ENCODE data around the gene CDRT15. TPM values are rescaled to one million over a fixed set of nuclear protein-coding genes. Genes with fewer than 3 reads are reported as not detected.

The CDRT15 gene
- total and polyA plus RNA-seq, 2 donors, result 0.09 TPM; not detected in 1

DNA sequence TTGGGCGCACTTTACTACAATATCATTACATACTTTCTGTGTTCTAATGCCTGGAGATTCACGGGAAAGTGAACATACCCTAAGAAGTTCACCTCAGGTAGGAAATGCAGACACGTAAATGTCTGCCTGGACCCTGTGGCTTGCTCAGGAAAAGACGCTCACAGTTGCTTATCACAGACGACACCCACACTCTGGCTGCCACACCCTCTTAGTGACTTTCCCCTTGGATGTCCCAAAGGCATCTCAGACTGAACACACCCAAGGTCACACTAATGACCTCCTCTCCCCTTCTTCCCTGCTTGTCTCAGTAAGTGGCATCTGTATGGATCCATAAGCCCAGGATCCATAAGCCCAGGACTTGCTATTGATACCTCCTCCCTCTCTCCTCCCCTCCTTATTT lies 32.6 kb downstream of the CDRT15 start:
- Histone ChIP-seq H3K9me3 (ENCODE audit: control insufficient read depth in 2 of 2, insufficient read depth in 1 of 2, low read length in 1 of 2) (no peaks in the 10 kb centered on the region), H3K27ac (ENCODE audit: low read depth in 1 of 2, low read length in 1 of 2) (no peak overlapping the region), H3K27me3 (ENCODE audit: control insufficient read depth in 2 of 2, insufficient read depth in 1 of 2, low read length in 1 of 2) (no peaks in the 10 kb centered on the region), H3K4me1 (ENCODE audit: control insufficient read depth in 2 of 2, insufficient read depth in 2 of 2, low read length in 2 of 2) (peaks cover 16 to 53% of the 10 kb centered on the region in 2 donors), H3K4me3 (ENCODE audit: low read length in 2 of 2) (no peak overlapping the region), H3K36me3 (ENCODE audit: control insufficient read depth in 2 of 2, insufficient read depth in 2 of 2, low read length in 1 of 2) (peaks cover 0 to 19% of the 10 kb centered on the region in 2 donors)
- WGBS, result 86% methylated on average over 5 of the region's 5 CpGs
- no peak for DNase-seq (ENCODE audit: low read depth in 6 of 9, low spot score in 9 of 9)

DNA sequence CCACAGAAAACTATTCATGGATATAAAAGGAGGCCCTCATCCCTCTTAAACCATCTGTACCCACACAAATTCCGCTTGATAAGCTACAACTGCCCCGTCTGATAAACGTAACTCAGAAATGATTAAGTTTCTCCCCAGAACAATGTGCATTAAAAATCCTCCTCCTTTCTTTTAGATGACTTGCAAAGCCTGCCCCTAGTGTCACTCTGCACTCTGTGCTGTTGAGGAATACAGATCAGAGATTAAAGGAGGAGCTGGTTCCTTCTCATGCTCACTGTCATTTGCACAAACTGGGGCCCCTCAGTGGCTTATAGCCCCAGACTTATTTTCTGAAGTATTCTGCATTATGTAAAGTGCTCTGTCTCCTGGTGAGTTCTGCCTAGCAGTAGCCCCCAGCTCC lies 33.3 kb downstream of the CDRT15 start:
- peaks cover 16 to 55% of the 10 kb centered on the region in 2 donors for H3K4me1 ChIP-seq (ENCODE audit: control insufficient read depth in 2 of 2, insufficient read depth in 2 of 2, low read length in 2 of 2)
- H3K36me3 ChIP-seq (ENCODE audit: control insufficient read depth in 2 of 2, insufficient read depth in 2 of 2, low read length in 1 of 2), result peaks cover 0 to 19% of the 10 kb centered on the region in 2 donors
- H3K9me3 ChIP-seq (ENCODE audit: control insufficient read depth in 2 of 2, insufficient read depth in 1 of 2, low read length in 1 of 2), result no peaks in the 10 kb centered on the region
- H3K27me3 ChIP-seq (ENCODE audit: control insufficient read depth in 2 of 2, insufficient read depth in 1 of 2, low read length in 1 of 2), result no peaks in the 10 kb centered on the region
- 97% methylated on average over 3 of the region's 3 CpGs for WGBS
- H3K27ac ChIP-seq (ENCODE audit: low read depth in 1 of 2, low read length in 1 of 2), result peak overlapping the region in 1 of 2 donors; percentile 12
- H3K4me3 ChIP-seq (ENCODE audit: low read length in 2 of 2), result no peak overlapping the region
- DNase-seq (ENCODE audit: low read depth in 6 of 9, low spot score in 9 of 9), result peak in 3 of 9 donors; percentile 25 to 72 (median 41)

DNA sequence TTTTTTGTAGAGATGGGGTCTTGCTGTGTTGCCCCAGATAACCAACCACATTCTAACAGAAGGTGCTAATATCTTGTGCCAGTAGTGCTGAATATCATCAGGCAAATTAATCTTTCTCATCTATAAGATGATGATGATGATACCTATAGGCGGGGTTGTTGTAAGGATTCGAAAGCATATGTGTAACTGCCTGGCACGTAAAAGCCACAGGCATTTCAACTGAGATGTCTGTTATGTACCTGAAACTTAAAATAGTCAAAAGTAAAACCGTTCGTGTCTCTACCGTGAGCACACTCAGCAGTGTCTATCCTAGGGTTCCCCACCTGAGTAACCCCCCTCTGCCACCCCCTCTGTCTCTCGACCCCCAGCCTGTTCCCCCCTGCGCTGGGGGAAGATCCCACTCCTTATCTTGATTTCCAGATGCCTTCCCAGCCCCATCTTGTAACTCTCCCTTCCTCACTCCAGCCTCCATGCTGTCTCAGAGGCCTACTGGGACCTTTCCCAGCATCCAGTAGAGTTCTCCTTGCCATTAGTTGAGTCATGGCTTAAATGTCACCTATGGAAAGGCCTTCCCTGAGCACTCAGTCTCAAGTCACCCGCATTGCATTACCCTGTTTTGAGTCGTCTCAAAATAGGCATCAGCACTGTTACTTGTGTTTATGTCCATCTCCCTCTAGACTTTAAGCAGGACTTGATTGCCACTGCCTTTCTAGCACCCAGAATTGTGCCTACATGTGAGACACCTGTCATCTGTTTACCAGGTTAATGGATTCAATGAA lies 34.1 kb downstream of the CDRT15 start:
- H3K4me3 ChIP-seq (ENCODE audit: low read length in 2 of 2), result no peak overlapping the region
- DNase-seq (ENCODE audit: low read depth in 6 of 9, low spot score in 9 of 9), result no peak
- H3K4me1 ChIP-seq (ENCODE audit: control insufficient read depth in 2 of 2, insufficient read depth in 2 of 2, low read length in 2 of 2), result peaks cover 21 to 62% of the 10 kb centered on the region in 2 donors
- WGBS, result 94% methylated on average over 10 of the region's 10 CpGs
- peak overlapping the region; percentile 57 to 66 for H3K27ac ChIP-seq (ENCODE audit: low read depth in 1 of 2, low read length in 1 of 2)
- peaks cover 0 to 17% of the 10 kb centered on the region in 2 donors for H3K36me3 ChIP-seq (ENCODE audit: control insufficient read depth in 2 of 2, insufficient read depth in 2 of 2, low read length in 1 of 2)
- H3K27me3 ChIP-seq (ENCODE audit: control insufficient read depth in 2 of 2, insufficient read depth in 1 of 2, low read length in 1 of 2), result no peaks in the 10 kb centered on the region
- H3K9me3 ChIP-seq (ENCODE audit: control insufficient read depth in 2 of 2, insufficient read depth in 1 of 2, low read length in 1 of 2), result no peaks in the 10 kb centered on the region

DNA sequence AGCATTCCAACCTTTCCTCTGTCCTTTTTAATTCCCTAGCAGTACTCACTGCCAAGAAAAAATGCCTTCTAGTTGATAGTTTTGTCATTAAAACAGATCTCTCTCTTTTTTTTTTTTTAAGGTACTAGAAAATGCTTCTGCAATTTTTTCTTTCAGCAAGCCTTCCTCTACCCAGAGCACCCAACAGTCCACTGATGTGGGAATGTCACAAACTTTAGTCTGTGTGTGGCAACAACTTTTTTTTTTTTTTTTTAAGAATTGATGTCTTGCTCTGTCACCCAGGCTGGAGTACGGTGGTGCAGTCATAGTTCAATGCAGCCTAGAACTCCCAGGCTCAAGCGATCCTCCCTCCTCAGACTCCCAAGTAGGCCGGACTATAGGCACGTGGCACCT lies 34.7 kb downstream of the CDRT15 start:
- Histone ChIP-seq H3K27ac (ENCODE audit: low read depth in 1 of 2, low read length in 1 of 2) (peak overlapping the region; percentile 57 to 77), H3K4me3 (ENCODE audit: low read length in 2 of 2) (no peak overlapping the region), H3K36me3 (ENCODE audit: control insufficient read depth in 2 of 2, insufficient read depth in 2 of 2, low read length in 1 of 2) (peaks cover 0 to 11% of the 10 kb centered on the region in 2 donors), H3K27me3 (ENCODE audit: control insufficient read depth in 2 of 2, insufficient read depth in 1 of 2, low read length in 1 of 2) (no peaks in the 10 kb centered on the region), H3K9me3 (ENCODE audit: control insufficient read depth in 2 of 2, insufficient read depth in 1 of 2, low read length in 1 of 2) (no peaks in the 10 kb centered on the region), H3K4me1 (ENCODE audit: control insufficient read depth in 2 of 2, insufficient read depth in 2 of 2, low read length in 2 of 2) (peaks cover 27 to 68% of the 10 kb centered on the region in 2 donors)
- DNase-seq (ENCODE audit: low read depth in 6 of 9, low spot score in 9 of 9), result no peak
- WGBS, result 94% methylated on average over 4 of the region's 4 CpGs

DNA sequence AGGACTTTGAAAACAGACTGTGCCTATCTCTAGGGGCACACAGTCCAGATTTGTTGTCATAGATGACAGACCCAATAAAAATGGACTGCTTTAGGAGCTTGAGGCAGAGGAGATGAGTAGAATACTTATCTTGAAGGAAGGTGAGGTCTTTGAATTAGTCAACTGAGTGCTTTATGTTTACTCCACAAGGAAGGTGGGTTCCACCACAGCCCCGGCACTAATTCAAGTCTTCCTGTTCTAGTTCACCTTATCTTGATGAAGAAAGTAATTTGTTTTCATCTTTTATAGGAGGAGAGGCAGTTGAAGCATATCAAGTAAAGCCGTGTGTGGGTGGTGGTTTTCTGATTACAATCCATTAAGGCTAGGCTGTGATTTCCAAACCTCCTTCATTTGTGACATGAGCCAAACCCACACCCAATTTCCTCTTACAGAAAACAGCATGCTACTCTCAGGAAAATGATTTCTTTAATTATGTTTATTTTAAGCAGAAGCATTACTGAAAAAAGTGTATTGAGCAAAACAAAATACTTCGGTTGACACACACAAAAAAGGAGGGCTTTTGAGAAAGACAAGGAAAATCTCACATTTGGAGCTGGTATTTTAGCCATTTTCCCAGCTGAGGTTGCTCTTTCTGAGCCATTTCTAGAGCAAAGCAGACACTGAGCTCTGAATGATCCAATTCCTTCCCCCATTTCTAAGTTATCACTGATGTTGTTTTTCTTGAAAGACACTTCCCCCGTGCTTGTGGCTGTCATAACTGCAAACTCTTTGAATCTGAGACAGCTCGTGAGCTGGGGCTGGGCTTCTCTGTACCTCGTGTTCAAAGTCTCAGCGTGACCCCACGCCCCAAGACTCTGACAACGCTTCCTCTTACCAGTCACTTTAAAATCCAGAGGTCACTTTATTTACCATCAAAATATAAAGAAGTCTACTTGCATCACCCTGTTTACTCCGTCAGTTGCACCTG lies 35.4 kb downstream of the CDRT15 start:
- H3K36me3 ChIP-seq (ENCODE audit: control insufficient read depth in 2 of 2, insufficient read depth in 2 of 2, low read length in 1 of 2), result peaks cover 0 to 6% of the 10 kb centered on the region in 2 donors
- peak overlapping the region; percentile 76 to 77 for H3K27ac ChIP-seq (ENCODE audit: low read depth in 1 of 2, low read length in 1 of 2)
- peaks cover 34 to 75% of the 10 kb centered on the region in 2 donors for H3K4me1 ChIP-seq (ENCODE audit: control insufficient read depth in 2 of 2, insufficient read depth in 2 of 2, low read length in 2 of 2)
- DNase-seq (ENCODE audit: low read depth in 6 of 9, low spot score in 9 of 9), result peak in 5 of 9 donors; percentile 39 to 78 (median 43)
- H3K9me3 ChIP-seq (ENCODE audit: control insufficient read depth in 2 of 2, insufficient read depth in 1 of 2, low read length in 1 of 2), result no peaks in the 10 kb centered on the region
- no peaks in the 10 kb centered on the region for H3K27me3 ChIP-seq (ENCODE audit: control insufficient read depth in 2 of 2, insufficient read depth in 1 of 2, low read length in 1 of 2)
- H3K4me3 ChIP-seq (ENCODE audit: low read length in 2 of 2), result no peak overlapping the region
- WGBS, result 38% methylated on average over 10 of the region's 10 CpGs

DNA sequence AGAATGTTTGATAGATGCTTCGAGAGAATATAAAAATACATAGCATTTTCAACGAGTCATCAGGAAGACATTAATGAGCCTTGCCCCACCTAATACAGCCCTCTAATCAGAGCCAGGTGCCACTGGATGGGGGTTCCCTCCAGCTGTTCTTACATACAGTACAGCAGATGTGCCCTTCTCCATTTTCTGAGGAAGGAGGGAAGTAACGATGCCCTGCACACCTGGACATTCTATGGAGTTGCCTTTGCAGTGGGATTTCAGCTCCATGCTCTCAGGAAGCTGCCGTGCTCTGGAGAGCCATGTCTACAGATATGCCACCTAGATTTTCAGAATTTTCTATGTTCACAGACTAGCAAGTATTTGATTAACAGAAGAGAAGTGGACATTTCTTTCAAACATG lies 36.3 kb downstream of the CDRT15 start:
- peak overlapping the region in 1 of 2 donors; percentile 6 for H3K27ac ChIP-seq (ENCODE audit: low read depth in 1 of 2, low read length in 1 of 2)
- 90% methylated on average over 4 of the region's 4 CpGs for WGBS

DNA sequence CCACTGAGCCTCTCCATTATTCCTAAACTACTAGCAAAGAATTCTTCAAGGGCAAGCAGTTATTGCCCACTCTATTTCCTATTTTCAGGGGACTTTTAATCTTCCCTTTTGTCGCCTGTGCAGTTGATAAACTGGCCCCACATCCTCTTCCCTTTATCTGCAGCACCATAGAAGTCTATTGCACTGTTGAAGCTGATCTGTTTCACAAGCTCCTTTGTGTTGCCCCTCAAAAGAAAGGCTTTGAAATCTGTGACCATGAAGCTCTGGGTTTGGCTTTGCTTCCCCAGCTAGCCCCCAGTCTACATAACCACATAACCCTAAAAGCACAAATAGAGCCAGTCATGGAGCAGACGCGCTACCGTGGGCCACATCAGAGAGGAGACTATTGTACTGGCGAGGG lies 37.1 kb downstream of the CDRT15 start:
- WGBS, result 82% methylated on average over 5 of the region's 5 CpGs
- Histone ChIP-seq H3K27ac (ENCODE audit: low read depth in 1 of 2, low read length in 1 of 2) (peak overlapping the region in 1 of 2 donors; percentile 64), H3K9me3 (ENCODE audit: control insufficient read depth in 2 of 2, insufficient read depth in 1 of 2, low read length in 1 of 2) (no peaks in the 10 kb centered on the region), H3K27me3 (ENCODE audit: control insufficient read depth in 2 of 2, insufficient read depth in 1 of 2, low read length in 1 of 2) (no peaks in the 10 kb centered on the region), H3K4me1 (ENCODE audit: control insufficient read depth in 2 of 2, insufficient read depth in 2 of 2, low read length in 2 of 2) (peaks cover 36 to 78% of the 10 kb centered on the region in 2 donors), H3K4me3 (ENCODE audit: low read length in 2 of 2) (no peak overlapping the region), H3K36me3 (ENCODE audit: control insufficient read depth in 2 of 2, insufficient read depth in 2 of 2, low read length in 1 of 2) (no peaks in the 10 kb centered on the region)
- no peak for DNase-seq (ENCODE audit: low read depth in 6 of 9, low spot score in 9 of 9)

More for the DNA sequence above, 36.3 kb downstream of the CDRT15 start:
- no peak for DNase-seq (ENCODE audit: low read depth in 6 of 9, low spot score in 9 of 9)
- Histone ChIP-seq H3K4me3 (ENCODE audit: low read length in 2 of 2) (no peak overlapping the region), H3K27me3 (ENCODE audit: control insufficient read depth in 2 of 2, insufficient read depth in 1 of 2, low read length in 1 of 2) (no peaks in the 10 kb centered on the region), H3K4me1 (ENCODE audit: control insufficient read depth in 2 of 2, insufficient read depth in 2 of 2, low read length in 2 of 2) (peaks cover 36 to 79% of the 10 kb centered on the region in 2 donors), H3K9me3 (ENCODE audit: control insufficient read depth in 2 of 2, insufficient read depth in 1 of 2, low read length in 1 of 2) (no peaks in the 10 kb centered on the region), H3K36me3 (ENCODE audit: control insufficient read depth in 2 of 2, insufficient read depth in 2 of 2, low read length in 1 of 2) (peaks cover 0 to under 1% of the 10 kb centered on the region in 2 donors)

DNA sequence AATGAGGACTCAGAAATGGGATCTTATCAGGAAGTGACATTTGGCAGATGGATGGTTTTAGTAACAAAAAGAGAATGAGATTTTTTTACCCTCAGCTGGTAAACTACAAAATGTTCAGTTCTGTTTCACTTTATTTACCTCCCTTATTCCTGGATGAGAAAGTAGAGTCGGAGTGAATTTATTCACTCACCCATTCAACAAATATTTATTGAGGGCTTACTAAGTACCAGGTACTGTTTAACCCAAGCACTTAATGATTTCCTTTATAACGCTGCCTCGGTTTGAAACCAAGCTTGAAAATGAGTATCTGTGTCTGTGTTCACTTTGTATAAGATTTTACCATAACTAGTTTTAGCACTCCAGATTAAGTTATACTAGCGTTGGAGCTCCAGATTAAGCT lies 38.1 kb downstream of the CDRT15 start:
- no peak for DNase-seq (ENCODE audit: low read depth in 6 of 9, low spot score in 9 of 9)
- no peaks in the 10 kb centered on the region for H3K9me3 ChIP-seq (ENCODE audit: control insufficient read depth in 2 of 2, insufficient read depth in 1 of 2, low read length in 1 of 2)
- H3K36me3 ChIP-seq (ENCODE audit: control insufficient read depth in 2 of 2, insufficient read depth in 2 of 2, low read length in 1 of 2), result no peaks in the 10 kb centered on the region
- H3K4me1 ChIP-seq (ENCODE audit: control insufficient read depth in 2 of 2, insufficient read depth in 2 of 2, low read length in 2 of 2), result peaks cover 36 to 74% of the 10 kb centered on the region in 2 donors
- H3K27ac ChIP-seq (ENCODE audit: low read depth in 1 of 2, low read length in 1 of 2), result no peak overlapping the region
- H3K4me3 ChIP-seq (ENCODE audit: low read length in 2 of 2), result no peak overlapping the region
- H3K27me3 ChIP-seq (ENCODE audit: control insufficient read depth in 2 of 2, insufficient read depth in 1 of 2, low read length in 1 of 2), result no peaks in the 10 kb centered on the region
- WGBS, result 98% methylated on average over 4 of the region's 4 CpGs

DNA sequence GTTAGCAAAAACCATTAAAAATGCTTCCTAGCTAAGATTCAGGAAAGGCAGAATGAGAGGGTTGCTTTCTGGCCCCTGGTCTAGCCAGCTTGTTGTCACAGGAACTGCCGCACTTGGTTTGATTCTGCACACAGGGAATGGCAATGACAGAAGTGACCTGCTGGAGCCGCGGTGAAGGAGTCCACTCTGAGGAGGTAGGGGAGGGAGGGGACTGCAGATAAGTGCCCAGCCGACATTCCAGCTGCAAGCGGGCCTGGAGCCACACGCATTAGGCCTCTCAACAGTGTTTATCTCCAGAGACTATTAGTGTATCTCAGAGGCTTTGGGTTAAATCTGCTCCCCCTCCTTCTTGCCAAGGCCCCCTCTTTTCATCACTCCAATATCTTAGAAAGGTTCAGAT lies 38.6 kb downstream of the CDRT15 start:
- no peaks in the 10 kb centered on the region for H3K36me3 ChIP-seq (ENCODE audit: control insufficient read depth in 2 of 2, insufficient read depth in 2 of 2, low read length in 1 of 2)
- peak overlapping the region; percentile 46 to 69 for H3K27ac ChIP-seq (ENCODE audit: low read depth in 1 of 2, low read length in 1 of 2)
- H3K4me3 ChIP-seq (ENCODE audit: low read length in 2 of 2), result no peak overlapping the region
- WGBS, result 98% methylated on average over 6 of the region's 6 CpGs
- DNase-seq (ENCODE audit: low read depth in 6 of 9, low spot score in 9 of 9), result no peak
- H3K9me3 ChIP-seq (ENCODE audit: control insufficient read depth in 2 of 2, insufficient read depth in 1 of 2, low read length in 1 of 2), result no peaks in the 10 kb centered on the region
- no peaks in the 10 kb centered on the region for H3K27me3 ChIP-seq (ENCODE audit: control insufficient read depth in 2 of 2, insufficient read depth in 1 of 2, low read length in 1 of 2)
- H3K4me1 ChIP-seq (ENCODE audit: control insufficient read depth in 2 of 2, insufficient read depth in 2 of 2, low read length in 2 of 2), result peaks cover 36 to 70% of the 10 kb centered on the region in 2 donors
